Measurements from ENCODE around the gene FOXQ1.
"Not testable (repeated sequence)": the region's sequence is repeated elsewhere in the genome, so short reads cannot be mapped to it uniquely, and the experiment has no call there.

FOXQ1 gene

GRCh38 chr6:1346101-1346500 is 34.2 kb downstream of the FOXQ1 start:
- TF ChIP-seq CTCF (IDR thresholded peaks at IDR 0.05; ENCODE audit: low read depth, low read length) = no peak
- no peak for DNase-seq (ENCODE audit: extremely low read depth, low read depth)

- DNase-seq (ENCODE audit: extremely low read depth, low read depth) = no peak
- TF ChIP-seq CTCF (IDR thresholded peaks at IDR 0.05; ENCODE audit: low read depth, low read length) = no peak
Observed at GRCh38 chr6:1346558-1347091, 34.7 kb downstream of the FOXQ1 start.

GRCh38 chr6:1347161-1347560 is 35.3 kb downstream of the FOXQ1 start:
- TF ChIP-seq CTCF (IDR thresholded peaks at IDR 0.05; ENCODE audit: low read depth, low read length) = no peak
- no peak for DNase-seq (ENCODE audit: extremely low read depth, low read depth)

- DNase-seq (ENCODE audit: extremely low read depth, low read depth) = no peak
- no peak for TF ChIP-seq CTCF (IDR thresholded peaks at IDR 0.05; ENCODE audit: low read depth, low read length)
Observed at GRCh38 chr6:1348675-1349074, 36.8 kb downstream of the FOXQ1 start.

GRCh38 chr6:1349655-1350054 is 37.8 kb downstream of the FOXQ1 start:
- no peak for TF ChIP-seq CTCF (IDR thresholded peaks at IDR 0.05; ENCODE audit: low read depth, low read length)
- no peak for DNase-seq (ENCODE audit: extremely low read depth, low read depth)

- DNase-seq (ENCODE audit: extremely low read depth, low read depth) = no peak
- TF ChIP-seq CTCF (IDR thresholded peaks at IDR 0.05; ENCODE audit: low read depth, low read length) = no peak
Observed at GRCh38 chr6:1351381-1352008, 39.6 kb downstream of the FOXQ1 start.

- DNase-seq (ENCODE audit: extremely low read depth, low read depth) = not testable (repeated sequence)
Observed at GRCh38 chr6:1355068-1355467, 43.2 kb downstream of the FOXQ1 start.

GRCh38 chr6:1361717-1362116 is 49.8 kb downstream of the FOXQ1 start:
- not testable (repeated sequence) for DNase-seq (ENCODE audit: extremely low read depth, low read depth)

Data from AG09319 (cell line).